CD4-positive, alpha-beta T cell (primary cell): ENCODE results near the gene HELQ. TPM values are rescaled to one million over a fixed set of nuclear protein-coding genes. Genes with fewer than 3 reads are reported as not detected.

Experiments used
- ATAC-seq: fragments of 200-7000 bp; cut with Tn5 transposase; one replicate; pipeline ENCODE4 v1.10.0; 2022; ENCODE audit warnings: mild to moderate bottlenecking; ENCODE audit not compliant: poor library complexity
- CTCF ChIA-PET: fragments of 350-600 bp; sonication (Branson Sonifier 250); formaldehyde crosslinking; loops from one replicate; lab custom pipeline; 2021; ENCODE audit warnings: antibody characterized with exemption, inconsistent platforms; lab: Charles Lee
- POLR2A ChIA-PET: fragments of 350-600 bp; sonication (Branson Sonifier 250); formaldehyde crosslinking; loops from one replicate; lab custom pipeline; 2021; ENCODE audit warnings: antibody characterized with exemption, inconsistent platforms; lab: Charles Lee
- DNase-seq, 14 experiments: peaks; one replicate each; pipeline ENCODE4 v3.0.0-alpha.2; 2013 to 2020; ENCODE audit warnings: mixed read lengths in 2 of 14
- H3K27ac ChIP-seq, 2 donors: one replicate each; pipeline versions ENCODE4 v1.5.1 to v1.7.0; 2013; ENCODE audit warnings: low read length in 2 of 2, low read depth in 1 of 2, mild to moderate bottlenecking in 1 of 2
- H3K27me3 ChIP-seq, 2 experiments: 1 replicate in 1 of 2; 2 replicates in 1 of 2; pipeline versions ENCODE4 v1.6.1 to v1.7.0; 2013; ENCODE audit warnings: low read length in 2 of 2, control low read depth in 1 of 2, mild to moderate bottlenecking in 1 of 2, moderate library complexity in 1 of 2; ENCODE audit not compliant: insufficient read depth in 2 of 2, control insufficient read depth in 1 of 2
- H3K36me3 ChIP-seq: one replicate; pipeline ENCODE4 v1.6.1; 2013; ENCODE audit warnings: low read length, control low read depth; ENCODE audit not compliant: insufficient read depth
- H3K4me1 ChIP-seq: one replicate; pipeline ENCODE4 v1.6.1; 2013; ENCODE audit warnings: low read length, control low read depth; ENCODE audit not compliant: insufficient read depth
- H3K4me3 ChIP-seq: one replicate; pipeline ENCODE4 v1.5.1; 2013; ENCODE audit warnings: mild to moderate bottlenecking, low read length, moderate library complexity
- H3K9me3 ChIP-seq, 2 experiments: 1 replicate in 1 of 2; 2 replicates in 1 of 2; pipeline versions ENCODE4 v1.6.1 to v1.7.0; 2013; ENCODE audit warnings: low read length in 2 of 2, mild to moderate bottlenecking in 2 of 2, control low read depth in 1 of 2, moderate library complexity in 1 of 2; ENCODE audit not compliant: control insufficient read depth in 1 of 2, insufficient read depth in 1 of 2
- H3K27ac Mint-ChIP-seq: one replicate; pipeline ENCODE4 v1.8.0; 2020; ENCODE audit warnings: mixed read lengths
- H3K27me3 Mint-ChIP-seq: one replicate; pipeline ENCODE4 v1.8.0; 2021; ENCODE audit warnings: mixed read lengths
- H3K36me3 Mint-ChIP-seq: one replicate; pipeline ENCODE4 v1.8.0; 2021; ENCODE audit warnings: low read depth, mixed read lengths
- H3K4me1 Mint-ChIP-seq: one replicate; pipeline ENCODE4 v1.8.0; 2021; ENCODE audit warnings: low read depth, mixed read lengths
- H3K4me3 Mint-ChIP-seq: one replicate; pipeline ENCODE4 v1.8.0; 2020; ENCODE audit warnings: mild to moderate bottlenecking, mixed read lengths
- H3K9me3 Mint-ChIP-seq: one replicate; pipeline ENCODE4 v1.8.0; 2020; ENCODE audit warnings: mixed read lengths
- intact Hi-C, 2 experiments: fragments of 100-400 bp; cut with DNase I in 1 of 2; cut with micrococcal nuclease in 1 of 2; formaldehyde crosslinking; loops; one replicate each; pipeline versions ENCODE4 v1.15.1 to v1.9.0; 2023 to 2025; cut with DNase I, micrococcal nuclease
- total RNA-seq, 174 experiments: library from RNA in 2 of 174; stranded (reverse) in 2 of 174; gene quantifications; one replicate each; pipeline ENCODE4 v1.2.3 and lab custom pipeline; 2021 to 2026
- TF ChIP-seq, protein P1 (sequence below): fragments of 200-600 bp; IDR thresholded peaks from one replicate; pipeline ENCODE4 v1.8.0; 2022; ENCODE audit warnings: antibody characterized with exemption, mild to moderate bottlenecking

The HELQ gene
- total RNA-seq, 2 experiments from 2014 or later: 21.5 to 24.1 TPM

GRCh38 chr4:83364312-83364711 lies 91.3 kb downstream of the HELQ start:
- Histone ChIP-seq H3K27me3 (no peaks in the 10 kb centered on the region), H3K4me3 (no peak overlapping the region), H3K9me3 (no peaks in the 10 kb centered on the region), H3K4me1 (no peaks in the 10 kb centered on the region), H3K27ac (no peak overlapping the region), H3K36me3 (no peaks in the 10 kb centered on the region)
- Mint-ChIP-seq H3K9me3 (no peaks in the 10 kb centered on the region), H3K4me1 (no peaks in the 10 kb centered on the region), H3K27me3 (no peaks in the 10 kb centered on the region), H3K4me3 (no peak overlapping the region), H3K27ac (no peak overlapping the region), H3K36me3 (no peaks in the 10 kb centered on the region)
- TF ChIP-seq, protein P1, sequence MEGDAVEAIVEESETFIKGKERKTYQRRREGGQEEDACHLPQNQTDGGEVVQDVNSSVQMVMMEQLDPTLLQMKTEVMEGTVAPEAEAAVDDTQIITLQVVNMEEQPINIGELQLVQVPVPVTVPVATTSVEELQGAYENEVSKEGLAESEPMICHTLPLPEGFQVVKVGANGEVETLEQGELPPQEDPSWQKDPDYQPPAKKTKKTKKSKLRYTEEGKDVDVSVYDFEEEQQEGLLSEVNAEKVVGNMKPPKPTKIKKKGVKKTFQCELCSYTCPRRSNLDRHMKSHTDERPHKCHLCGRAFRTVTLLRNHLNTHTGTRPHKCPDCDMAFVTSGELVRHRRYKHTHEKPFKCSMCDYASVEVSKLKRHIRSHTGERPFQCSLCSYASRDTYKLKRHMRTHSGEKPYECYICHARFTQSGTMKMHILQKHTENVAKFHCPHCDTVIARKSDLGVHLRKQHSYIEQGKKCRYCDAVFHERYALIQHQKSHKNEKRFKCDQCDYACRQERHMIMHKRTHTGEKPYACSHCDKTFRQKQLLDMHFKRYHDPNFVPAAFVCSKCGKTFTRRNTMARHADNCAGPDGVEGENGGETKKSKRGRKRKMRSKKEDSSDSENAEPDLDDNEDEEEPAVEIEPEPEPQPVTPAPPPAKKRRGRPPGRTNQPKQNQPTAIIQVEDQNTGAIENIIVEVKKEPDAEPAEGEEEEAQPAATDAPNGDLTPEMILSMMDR: no peak
- DNase-seq (no peak), ATAC-seq (no peak)
- ChIA-PET POLR2A (no interaction called here), CTCF (interaction anchor here (0.7 kb wide), 1 partner anchor 331 kb away, joined by 3 read pairs; no protein-coding TSS in a partner anchor)
- intact Hi-C loops: loop anchor here in 1 of 2 experiments (5.0 kb wide), 1 partner anchor 273 kb away; no protein-coding TSS in a partner anchor

DNA sequence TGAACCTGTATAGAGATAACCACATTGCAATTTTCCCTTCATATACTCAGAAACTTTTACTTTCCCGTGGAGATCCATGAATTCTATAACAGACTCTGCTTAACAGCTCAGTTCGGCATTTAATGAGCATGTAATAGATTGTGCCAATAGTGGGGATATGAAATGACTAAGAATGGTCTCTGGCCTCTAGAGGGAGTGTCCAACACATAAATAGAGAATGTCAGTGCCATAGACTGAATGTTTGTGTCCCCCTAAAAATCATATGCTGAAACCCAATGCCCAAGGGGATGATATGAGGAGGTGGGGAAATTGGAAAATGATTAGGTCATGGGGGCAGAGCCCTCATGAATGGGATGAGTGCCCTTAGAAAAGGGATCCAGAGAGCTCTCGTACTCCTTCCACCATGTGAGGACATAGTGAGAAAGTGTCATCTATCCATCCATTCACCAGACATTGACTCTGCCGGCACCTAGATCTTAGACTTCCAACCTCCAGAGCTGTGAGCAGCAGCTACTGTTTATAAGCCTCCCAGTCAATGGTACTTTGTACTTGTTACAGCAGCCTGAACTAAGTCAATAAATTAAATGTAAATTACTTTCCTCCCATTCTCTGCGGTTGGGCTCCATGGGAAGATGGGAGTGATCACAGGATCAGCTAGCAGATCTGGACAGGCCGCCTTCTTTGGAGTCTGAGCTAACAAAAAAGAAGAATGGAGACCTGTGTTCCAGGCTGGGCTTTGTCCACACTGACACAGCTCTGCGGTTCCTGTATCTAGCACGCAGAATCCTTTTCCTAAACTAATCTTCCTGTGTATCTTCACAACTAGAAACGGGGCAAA lies 92.9 kb downstream of the HELQ start:
- Mint-ChIP-seq H3K27me3 (no peaks in the 10 kb centered on the region), H3K4me1 (no peaks in the 10 kb centered on the region), H3K27ac (no peak overlapping the region), H3K36me3 (no peaks in the 10 kb centered on the region), H3K9me3 (no peaks in the 10 kb centered on the region), H3K4me3 (no peak overlapping the region)
- ChIA-PET CTCF (no interaction called here), POLR2A (no interaction called here)
- H3K9me3 ChIP-seq: no peaks in the 10 kb centered on the region
- H3K4me1 ChIP-seq: no peaks in the 10 kb centered on the region
- intact Hi-C loops: loop anchor here in 1 of 2 experiments (5.0 kb wide), 1 partner anchor 275 kb away; no protein-coding TSS in a partner anchor
- H3K27me3 ChIP-seq: no peaks in the 10 kb centered on the region
- TF ChIP-seq, protein P1: no peak
- no peaks in the 10 kb centered on the region for H3K36me3 ChIP-seq
- no peak overlapping the region for H3K4me3 ChIP-seq
- no peak overlapping the region for H3K27ac ChIP-seq
- DNase-seq (peak in 2 of 14 experiments; percentile 9 to 17), ATAC-seq (no peak)

GRCh38 chr4:83361416-83362103 lies 94.1 kb downstream of the HELQ start:
- CTCF ChIA-PET: no interaction called here
- ATAC-seq: no peak

More at GRCh38 chr4:83361416-83362103, 94.1 kb downstream of the HELQ start:
- intact Hi-C loops: loop anchor here in 1 of 2 experiments (5.0 kb wide), 1 partner anchor 276 kb away; no protein-coding TSS in a partner anchor
- POLR2A ChIA-PET: no interaction called here
- DNase-seq: no peak
- Mint-ChIP-seq H3K4me3 (no peak overlapping the region), H3K9me3 (no peaks in the 10 kb centered on the region), H3K36me3 (no peaks in the 10 kb centered on the region), H3K27me3 (no peaks in the 10 kb centered on the region), H3K4me1 (no peaks in the 10 kb centered on the region), H3K27ac (no peak overlapping the region)
- Histone ChIP-seq H3K9me3 (no peaks in the 10 kb centered on the region), H3K27me3 (no peaks in the 10 kb centered on the region), H3K27ac (no peak overlapping the region), H3K4me1 (no peaks in the 10 kb centered on the region), H3K4me3 (no peak overlapping the region), H3K36me3 (no peaks in the 10 kb centered on the region)
- TF ChIP-seq, protein P1: no peak
